H1 (cell line): ENCODE data around the gene CLN6.

ENCODE experiments used
- BACH1 ChIP-seq: IDR thresholded peaks from 2 replicates; pipeline ENCODE4 v1.6.1; 2012; ENCODE audit warnings: low read length, improper control_type of control experiment
- CBX5 ChIP-seq: fragments of 300-800, 300-1000 bp; sonication (generic); IDR thresholded peaks from 2 replicates; pipeline ENCODE4 v1.7.1; 2016; ENCODE audit warnings: antibody characterized with exemption, low read length, low read depth
- SIN3A ChIP-seq, 2 experiments: IDR thresholded peaks in 1 of 2; conservative IDR thresholded peaks in 1 of 2; 2 replicates each; pipeline ENCODE4 v1.6.1; 2011 to 2012; ENCODE audit warnings: low read length in 2 of 2, improper control_type of control experiment in 1 of 2, low read depth in 1 of 2, mild to moderate bottlenecking in 1 of 2
- SP2 ChIP-seq: IDR thresholded peaks from 2 replicates; pipeline ENCODE4 v1.6.1; 2012; ENCODE audit warnings: mild to moderate bottlenecking, low read length, inconsistent platforms
- TCF12 ChIP-seq: IDR thresholded peaks from 2 replicates; pipeline ENCODE4 v1.6.1; 2011; ENCODE audit warnings: low read depth, mild to moderate bottlenecking, low read length
- YY1 ChIP-seq: IDR thresholded peaks from 2 replicates; pipeline ENCODE4 v1.6.1; 2011; ENCODE audit warnings: low read depth, mild to moderate bottlenecking, low read length
- TF ChIP-seq, protein P1 (sequence below), 3 experiments: IDR thresholded peaks; 1 replicate in 2 of 3; 2 replicates in 1 of 3; pipeline versions ENCODE4 v1.5.1 to v1.6.1; 2011; ENCODE audit warnings: low read length in 3 of 3, mild to moderate bottlenecking in 3 of 3, inconsistent platforms in 2 of 3, low read depth in 1 of 3, moderate library complexity in 1 of 3; ENCODE audit not compliant: insufficient read depth in 1 of 3; ENCODE audit errors: control extremely low read depth in 1 of 3

DNA sequence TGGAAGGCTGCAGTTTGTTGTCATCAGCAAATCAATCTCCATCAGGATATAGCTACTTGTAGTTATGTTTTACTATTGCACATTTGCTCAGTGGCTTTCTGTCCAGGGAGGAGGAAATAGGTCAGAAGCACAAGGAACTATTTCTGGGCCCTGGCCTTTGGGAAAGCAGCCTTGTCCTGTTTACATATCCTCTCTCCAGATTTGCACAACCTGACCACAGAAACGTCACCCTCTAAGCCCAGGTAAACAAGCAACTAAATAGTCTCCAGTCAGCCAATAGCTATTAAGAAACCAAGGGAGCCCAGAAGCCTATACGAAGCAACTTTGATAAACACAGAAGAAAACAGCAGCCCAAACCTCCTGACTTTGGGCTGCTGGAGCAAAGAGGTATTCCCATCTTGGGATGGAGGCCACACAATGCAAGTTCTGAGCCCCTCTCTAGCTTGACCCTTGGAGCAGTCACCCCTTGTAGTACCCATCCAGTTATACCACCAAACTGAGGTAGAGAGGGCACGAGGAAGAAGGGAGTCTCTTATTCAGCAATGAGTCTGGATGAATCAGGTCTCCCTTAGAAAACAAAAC is 45.7 kb upstream of the CLN6 start:
- TF ChIP-seq, protein P1, sequence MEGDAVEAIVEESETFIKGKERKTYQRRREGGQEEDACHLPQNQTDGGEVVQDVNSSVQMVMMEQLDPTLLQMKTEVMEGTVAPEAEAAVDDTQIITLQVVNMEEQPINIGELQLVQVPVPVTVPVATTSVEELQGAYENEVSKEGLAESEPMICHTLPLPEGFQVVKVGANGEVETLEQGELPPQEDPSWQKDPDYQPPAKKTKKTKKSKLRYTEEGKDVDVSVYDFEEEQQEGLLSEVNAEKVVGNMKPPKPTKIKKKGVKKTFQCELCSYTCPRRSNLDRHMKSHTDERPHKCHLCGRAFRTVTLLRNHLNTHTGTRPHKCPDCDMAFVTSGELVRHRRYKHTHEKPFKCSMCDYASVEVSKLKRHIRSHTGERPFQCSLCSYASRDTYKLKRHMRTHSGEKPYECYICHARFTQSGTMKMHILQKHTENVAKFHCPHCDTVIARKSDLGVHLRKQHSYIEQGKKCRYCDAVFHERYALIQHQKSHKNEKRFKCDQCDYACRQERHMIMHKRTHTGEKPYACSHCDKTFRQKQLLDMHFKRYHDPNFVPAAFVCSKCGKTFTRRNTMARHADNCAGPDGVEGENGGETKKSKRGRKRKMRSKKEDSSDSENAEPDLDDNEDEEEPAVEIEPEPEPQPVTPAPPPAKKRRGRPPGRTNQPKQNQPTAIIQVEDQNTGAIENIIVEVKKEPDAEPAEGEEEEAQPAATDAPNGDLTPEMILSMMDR (IDR thresholded peaks at IDR 0.05; ENCODE audit: control extremely low read depth in 1 of 3, insufficient read depth in 1 of 3, low read depth in 1 of 3, low read length in 3 of 3): no peak
- TF ChIP-seq CBX5 (no peak), SP2 (no peak), TCF12 (no peak), BACH1 (no peak), YY1 (no peak), SIN3A (conservative IDR thresholded peaks at IDR 0.05 in 1 of 2, IDR thresholded peaks at IDR 0.05 in 1 of 2; ENCODE audit: low read depth in 1 of 2, low read length in 2 of 2) (no peak)
